Suprapubic skin (tissue), 3 donors: ENCODE data around the gene AP4M1.

Experiments
- CTCF ChIP-seq, 2 donors: fragments of 200-600 bp in 1 of 2; fragments of 450-650 bp in 1 of 2; sonication (generic) in 1 of 2; IDR thresholded peaks; one replicate each; pipeline ENCODE4 v1.5.1; 2016 to 2019; ENCODE audit warnings: antibody characterized with exemption in 2 of 2, mild to moderate bottlenecking in 1 of 2, moderate library complexity in 1 of 2
- POLR2A ChIP-seq, 2 donors: fragments of 450-650 bp; IDR thresholded peaks; one replicate each; pipeline ENCODE4 v1.6.1; 2017; ENCODE audit warnings: antibody characterized with exemption in 2 of 2, mild to moderate bottlenecking in 2 of 2, moderate library complexity in 2 of 2

- TF ChIP-seq CTCF (IDR thresholded peaks at IDR 0.05) (no peak), POLR2A (IDR thresholded peaks at IDR 0.05) (no peak)
Observed at GRCh38 chr7:100093498-100093897, 7.9 kb upstream of the AP4M1 start.
